ENCODE results near the gene BTF3L4. TPM values are rescaled to one million over a fixed set of nuclear protein-coding genes. Genes with fewer than 3 reads are reported as not detected.

Gene BTF3L4
- polyA plus RNA-seq, 1 experiment = 86.6 TPM

DNA sequence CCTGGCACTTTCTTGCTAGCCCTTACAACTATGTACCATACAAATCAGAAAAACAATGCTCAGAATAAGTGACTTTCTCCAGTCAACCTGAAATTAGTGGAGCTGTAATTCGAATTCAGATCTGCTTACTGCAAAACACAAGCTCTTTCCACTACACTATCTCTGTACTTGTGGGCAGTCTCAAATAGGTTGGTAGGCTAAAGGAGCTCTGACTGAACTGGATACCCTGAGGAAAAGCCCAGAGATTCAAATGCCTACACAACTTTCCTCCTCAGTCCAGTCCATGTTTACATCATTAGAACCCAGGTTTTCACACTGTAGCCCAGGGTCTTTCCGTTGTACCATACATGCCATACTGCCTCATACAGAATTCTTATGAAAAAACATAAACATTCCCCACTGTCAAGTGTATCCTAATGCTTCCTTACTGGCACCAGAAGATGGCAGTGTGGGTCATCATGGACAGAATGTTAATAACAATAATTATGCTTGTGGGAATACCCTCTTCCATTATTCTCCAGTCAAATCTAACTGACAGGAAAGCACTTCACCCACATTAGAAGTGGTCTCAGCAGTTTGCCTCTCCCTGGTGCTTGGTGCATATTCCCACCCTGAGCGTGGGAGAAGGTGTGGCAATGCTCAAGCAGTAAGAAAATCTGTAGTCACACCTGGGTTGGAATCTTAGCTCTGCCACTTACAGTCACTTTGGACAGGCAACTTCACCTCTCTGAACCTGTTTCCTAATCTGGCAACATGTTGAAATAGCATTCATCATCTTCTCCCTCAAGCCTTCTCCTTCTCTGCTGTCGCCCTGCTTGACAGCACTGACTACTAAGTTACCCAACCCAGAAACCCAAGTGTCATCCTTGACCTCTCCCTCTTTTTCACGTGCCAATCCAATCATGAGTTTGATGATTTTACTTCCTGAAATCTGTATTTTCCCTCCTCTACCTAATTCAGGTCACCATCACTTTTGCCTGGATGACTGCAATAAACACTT is 71.4 kb downstream of the BTF3L4 start:
- H3K27ac ChIP-seq (ENCODE audit: low read depth, low read length) = no peak overlapping the region
- ChIA-PET POLR2A (no interaction called here), CTCF (interaction anchor here (0.5 to 3.6 kb wide), 17 partner anchors 12 to 559 kb away, joined by 3 to 70 read pairs (median 4); no protein-coding TSS in a partner anchor)
- H3K4me3 ChIP-seq (ENCODE audit: low read depth, low read length) = no peak overlapping the region
- TF ChIP-seq, protein P1, sequence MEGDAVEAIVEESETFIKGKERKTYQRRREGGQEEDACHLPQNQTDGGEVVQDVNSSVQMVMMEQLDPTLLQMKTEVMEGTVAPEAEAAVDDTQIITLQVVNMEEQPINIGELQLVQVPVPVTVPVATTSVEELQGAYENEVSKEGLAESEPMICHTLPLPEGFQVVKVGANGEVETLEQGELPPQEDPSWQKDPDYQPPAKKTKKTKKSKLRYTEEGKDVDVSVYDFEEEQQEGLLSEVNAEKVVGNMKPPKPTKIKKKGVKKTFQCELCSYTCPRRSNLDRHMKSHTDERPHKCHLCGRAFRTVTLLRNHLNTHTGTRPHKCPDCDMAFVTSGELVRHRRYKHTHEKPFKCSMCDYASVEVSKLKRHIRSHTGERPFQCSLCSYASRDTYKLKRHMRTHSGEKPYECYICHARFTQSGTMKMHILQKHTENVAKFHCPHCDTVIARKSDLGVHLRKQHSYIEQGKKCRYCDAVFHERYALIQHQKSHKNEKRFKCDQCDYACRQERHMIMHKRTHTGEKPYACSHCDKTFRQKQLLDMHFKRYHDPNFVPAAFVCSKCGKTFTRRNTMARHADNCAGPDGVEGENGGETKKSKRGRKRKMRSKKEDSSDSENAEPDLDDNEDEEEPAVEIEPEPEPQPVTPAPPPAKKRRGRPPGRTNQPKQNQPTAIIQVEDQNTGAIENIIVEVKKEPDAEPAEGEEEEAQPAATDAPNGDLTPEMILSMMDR (IDR thresholded peaks at IDR 0.05; ENCODE audit: low read depth, low read length) = peak; percentile 82
- H3K27me3 ChIP-seq (ENCODE audit: control insufficient read depth, insufficient read depth, low read length) = peaks cover 4% of the 10 kb centered on the region
- no peaks in the 10 kb centered on the region for H3K9me3 ChIP-seq (ENCODE audit: control insufficient read depth, insufficient read depth, low read length)
- peak; percentile 44 for DNase-seq (ENCODE audit: low read depth, low spot score)

DNA sequence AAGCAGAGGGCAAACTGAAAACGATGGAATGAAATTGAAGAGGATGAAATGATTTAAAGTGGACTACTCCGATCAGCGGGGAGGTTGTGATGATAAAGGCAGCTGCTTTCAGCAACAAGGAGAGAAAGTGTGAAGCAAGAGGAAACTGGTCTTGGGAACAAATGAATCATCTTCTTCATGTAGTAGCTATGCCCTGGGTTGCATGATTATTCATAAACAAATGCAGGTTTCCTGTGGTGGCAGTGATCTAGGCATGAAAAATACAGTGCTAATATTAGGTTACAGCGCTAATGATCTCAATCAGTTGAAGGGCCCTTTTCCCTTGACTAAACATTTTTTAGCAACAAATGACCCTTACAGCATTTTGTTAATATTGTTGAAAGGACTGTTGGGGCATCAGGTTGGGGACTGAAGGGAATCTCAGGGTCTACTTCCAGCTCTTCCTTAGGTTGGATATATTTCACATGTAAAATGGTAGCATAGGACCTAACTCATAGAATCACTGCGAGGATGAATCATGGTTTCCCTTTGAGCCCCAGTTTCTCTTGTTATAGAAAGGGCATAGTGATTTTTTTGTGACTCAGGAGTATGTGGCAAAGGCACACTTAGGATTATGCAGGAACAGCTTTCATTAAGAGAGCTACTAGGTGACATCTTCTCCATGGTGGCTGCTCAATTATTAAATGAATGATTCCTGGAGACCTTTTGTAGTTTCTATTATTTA is 83.9 kb downstream of the BTF3L4 start:
- H3K4me3 ChIP-seq (ENCODE audit: low read depth, low read length) = no peak overlapping the region

More for the DNA sequence above, 83.9 kb downstream of the BTF3L4 start:
- ChIA-PET POLR2A (interaction anchor here (0.6 kb wide), 2 partner anchors 124 to 208 kb away, joined by 3 to 4 read pairs; no protein-coding TSS in a partner anchor), CTCF (interaction anchor here (0.9 to 2.0 kb wide), 6 partner anchors 11 to 158 kb away, joined by 3 to 9 read pairs (median 4); no protein-coding TSS in a partner anchor)
- no peak overlapping the region for H3K27ac ChIP-seq (ENCODE audit: low read depth, low read length)
- peak; percentile 43 for DNase-seq (ENCODE audit: low read depth, low spot score)
- H3K27me3 ChIP-seq (ENCODE audit: control insufficient read depth, insufficient read depth, low read length) = no peaks in the 10 kb centered on the region
- TF ChIP-seq, protein P1 (IDR thresholded peaks at IDR 0.05; ENCODE audit: low read depth, low read length) = no peak
- H3K9me3 ChIP-seq (ENCODE audit: control insufficient read depth, insufficient read depth, low read length) = no peaks in the 10 kb centered on the region

Other genes starting within 250 kb of the BTF3L4 start
- 172 and 177 TPM in 2 replicates for gene NRDC, start 177.6 kb upstream of the BTF3L4 start, polyA plus RNA-seq (2011; rRNA removed)
- gene RAB3B, start 65.6 kb upstream of the BTF3L4 start, polyA plus RNA-seq (2011; rRNA removed) = 28.4 and 28.6 TPM in 2 replicates
- 9.8 and 10.5 TPM in 2 replicates for gene KTI12, start 22.5 kb upstream of the BTF3L4 start, polyA plus RNA-seq (2011; rRNA removed)
- gene TXNDC12, start 1.1 kb upstream of the BTF3L4 start, polyA plus RNA-seq (2011; rRNA removed) = 39.8 and 55.8 TPM in 2 replicates
- gene ZFYVE9, start 85.8 kb downstream of the BTF3L4 start, polyA plus RNA-seq (2011; rRNA removed) = 19.7 and 20.7 TPM in 2 replicates

Data from AG04450 (cell line).